CD14-positive monocyte (primary cell): ENCODE results near the gene APCDD1L. TPM values are rescaled to one million over a fixed set of nuclear protein-coding genes. Genes with fewer than 3 reads are reported as not detected.

Experiments used
- DNase-seq, 3 donors: peaks; one replicate each; pipeline ENCODE4 v3.0.0-alpha.2; 2011 to 2022
- H2AFZ ChIP-seq: 2 replicates; pipeline ENCODE4 v1.6.0; 2012; ENCODE audit warnings: mild to moderate bottlenecking, low read depth, low read length, inconsistent platforms; ENCODE audit not compliant: insufficient read depth, poor library complexity, severe bottlenecking
- H3K27ac ChIP-seq, 2 donors: 1 replicate in 1 of 2; 2 replicates in 1 of 2; pipeline ENCODE4 v1.5.1; 2012 to 2013; ENCODE audit warnings: low read length in 2 of 2, control low read depth in 1 of 2, inconsistent platforms in 1 of 2, low read depth in 1 of 2, mild to moderate bottlenecking in 1 of 2
- H3K27me3 ChIP-seq, 2 donors: one replicate each; pipeline versions ENCODE4 v1.6.0 to v1.6.1; 2011 to 2013; ENCODE audit warnings: low read length in 2 of 2; ENCODE audit not compliant: control insufficient read depth in 2 of 2, insufficient read depth in 2 of 2
- H3K36me3 ChIP-seq, 2 donors: replicated peaks in 1 of 2; 1 replicate in 1 of 2; 2 replicates in 1 of 2; pipeline versions ENCODE4 v1.5.1 to v1.6.1; 2012 to 2013; ENCODE audit warnings: low read length in 2 of 2, control low read depth in 1 of 2, inconsistent platforms in 1 of 2, mild to moderate bottlenecking in 1 of 2; ENCODE audit not compliant: insufficient read depth in 2 of 2, control insufficient read depth in 1 of 2
- H3K4me1 ChIP-seq, 2 donors: 1 replicate in 1 of 2; 2 replicates in 1 of 2; pipeline versions ENCODE4 v1.5.1 to v1.6.1; 2012 to 2013; ENCODE audit warnings: low read length in 2 of 2, control low read depth in 1 of 2, inconsistent platforms in 1 of 2, mild to moderate bottlenecking in 1 of 2, moderate library complexity in 1 of 2; ENCODE audit not compliant: insufficient read depth in 2 of 2, control insufficient read depth in 1 of 2
- H3K4me2 ChIP-seq: replicated peaks from 2 replicates; pipeline ENCODE3; 2012; ENCODE audit warnings: low read length, moderate library complexity, mild to moderate bottlenecking; ENCODE audit not compliant: poor library complexity, severe bottlenecking; ENCODE audit errors: extremely low read depth
- H3K4me3 ChIP-seq, 3 experiments: fragments of 200-600 bp in 1 of 3; sonication (generic) in 1 of 3; replicated peaks in 1 of 3; 1 replicate in 2 of 3; 2 replicates in 1 of 3; pipeline ENCODE4 v1.5.1; 2011 to 2013; ENCODE audit warnings: low read length in 3 of 3, mild to moderate bottlenecking in 3 of 3, control low read depth in 2 of 3, low read depth in 2 of 3, inconsistent platforms in 1 of 3, moderate library complexity in 1 of 3
- H3K79me2 ChIP-seq: 2 replicates; pipeline ENCODE4 v1.6.0; 2012; ENCODE audit warnings: mild to moderate bottlenecking, control low read depth, inconsistent platforms, low read length, moderate library complexity; ENCODE audit not compliant: insufficient read depth
- H3K9ac ChIP-seq: 2 replicates; pipeline ENCODE4 v1.6.0; 2017; ENCODE audit warnings: low read length, mild to moderate bottlenecking; ENCODE audit not compliant: insufficient read depth, poor library complexity, severe bottlenecking
- H3K9me3 ChIP-seq, 2 donors: replicated peaks in 1 of 2; 1 replicate in 1 of 2; 2 replicates in 1 of 2; pipeline versions ENCODE4 v1.5.1 to v1.6.1; 2012 to 2013; ENCODE audit warnings: low read length in 2 of 2, control low read depth in 1 of 2; ENCODE audit not compliant: control insufficient read depth in 1 of 2, insufficient read depth in 1 of 2
- H4K20me1 ChIP-seq: 2 replicates; pipeline ENCODE4 v1.6.0; 2012; ENCODE audit warnings: mild to moderate bottlenecking, low read length, control low read depth, moderate library complexity; ENCODE audit not compliant: insufficient read depth
- H3K27ac Mint-ChIP-seq, 7 donors: one replicate each; pipeline ENCODE4 v1.8.0; 2020; ENCODE audit warnings: mild to moderate bottlenecking in 7 of 7, mixed read lengths in 7 of 7, moderate library complexity in 6 of 7, inconsistent platforms in 2 of 7
- H3K27me3 Mint-ChIP-seq, 3 donors: one replicate each; pipeline ENCODE4 v1.8.0; 2021 to 2022; ENCODE audit warnings: low read depth in 3 of 3, mild to moderate bottlenecking in 3 of 3, mixed read lengths in 3 of 3, moderate library complexity in 3 of 3, inconsistent platforms in 1 of 3
- H3K36me3 Mint-ChIP-seq, 2 donors: one replicate each; pipeline ENCODE4 v1.8.0; 2020; ENCODE audit warnings: mixed read lengths in 2 of 2, inconsistent platforms in 1 of 2, mild to moderate bottlenecking in 1 of 2
- H3K4me1 Mint-ChIP-seq: one replicate; pipeline ENCODE4 v1.8.0; 2020; ENCODE audit warnings: mild to moderate bottlenecking, mixed read lengths
- H3K4me3 Mint-ChIP-seq, 2 donors: one replicate each; pipeline ENCODE4 v1.8.0; 2020; ENCODE audit warnings: mild to moderate bottlenecking in 2 of 2, mixed read lengths in 2 of 2, moderate library complexity in 1 of 2
- H3K9me3 Mint-ChIP-seq, 7 donors: one replicate each; pipeline ENCODE4 v1.8.0; 2020 to 2022; ENCODE audit warnings: mixed read lengths in 7 of 7, mild to moderate bottlenecking in 6 of 7, moderate library complexity in 6 of 7, inconsistent platforms in 2 of 7
- WGBS: methylation state at CpG from one replicate; pipeline ENCODE4 v1.1.5; 2013; ENCODE audit warnings: missing lambda C conversion rate; ENCODE audit not compliant: insufficient coverage; 5-methylcytosine and 5-hydroxymethylcytosine counted together
- intact Hi-C, 2 donors: fragments of 100-400 bp; cut with micrococcal nuclease; formaldehyde crosslinking; loops; one replicate each; pipeline versions ENCODE4 v1.15.0 to v1.15.1; 2023
- polyA plus RNA-seq, 3 donors: library from polyadenylated mRNA; depleted of rRNA in 1 of 3; unstranded in 2 of 3; stranded (reverse) in 1 of 3; fragments of 300-500 nt in 2 of 3; fragments of >200 nt in 1 of 3; fragmentation: Illumina TruSeq in 2 of 3; gene quantifications; 1 replicate in 2 of 3; 2 replicates in 1 of 3; pipeline ENCODE4 v1.2.3, GENCODE V29; 2012 to 2021
- TF ChIP-seq, protein P1 (sequence below): fragments of 200-600 bp; IDR thresholded peaks from one replicate; pipeline ENCODE4 v1.8.0; 2022; ENCODE audit warnings: antibody characterized with exemption, mild to moderate bottlenecking

APCDD1L gene
- polyA plus RNA-seq, 3 donors: not detected

DNA sequence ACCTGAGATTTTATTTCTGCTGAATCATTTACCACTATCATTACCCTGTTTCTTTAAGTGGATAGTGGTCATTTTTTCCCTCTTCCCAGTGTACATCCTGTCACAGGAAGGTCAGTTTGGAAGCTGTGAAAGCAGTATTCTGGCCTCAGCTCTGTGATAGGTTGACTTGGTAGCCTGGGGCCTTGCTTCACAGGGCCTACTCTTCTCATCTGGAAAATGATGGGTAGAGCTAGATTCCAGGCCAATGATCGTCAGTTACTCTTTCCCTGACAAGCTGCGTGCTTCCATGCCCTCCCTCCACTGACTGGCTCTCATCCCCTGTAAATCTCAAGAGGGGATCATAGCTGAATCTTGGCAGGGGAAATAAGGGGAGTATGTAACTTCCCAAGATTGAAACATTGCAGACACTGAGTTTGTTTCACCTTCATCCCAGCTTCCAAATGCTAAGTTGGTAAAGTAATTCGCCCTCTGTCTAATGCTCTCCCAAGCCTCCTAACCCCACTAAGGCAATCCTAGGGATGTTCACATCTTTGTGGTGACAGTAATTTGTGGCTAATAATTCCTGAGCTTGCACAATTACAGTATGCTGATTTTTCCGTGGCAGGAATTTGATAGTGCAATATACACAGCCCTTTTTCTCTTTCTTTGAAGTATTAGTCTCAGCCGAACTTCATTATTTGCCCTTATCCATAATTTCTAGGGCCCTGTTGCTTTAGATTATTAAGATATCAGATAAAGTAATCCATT lies 75.0 kb downstream of the APCDD1L start:
- no peak overlapping the region for H3K4me3 ChIP-seq
- H3K9ac ChIP-seq: no peak overlapping the region
- Mint-ChIP-seq H3K27ac (no peak overlapping the region), H3K4me1 (no peaks in the 10 kb centered on the region), H3K4me3 (no peak overlapping the region), H3K27me3 (no peaks in the 10 kb centered on the region), H3K36me3 (peaks cover 66 to 78% of the 10 kb centered on the region in 2 donors), H3K9me3 (no peaks in the 10 kb centered on the region)
- no peak overlapping the region for H2AFZ ChIP-seq
- H3K36me3 ChIP-seq: peaks cover 47 to 93% of the 10 kb centered on the region in 2 donors
- H3K4me1 ChIP-seq: no peaks in the 10 kb centered on the region
- intact Hi-C loops: loop anchor here in 1 of 2 donors (10.0 kb wide), 1 partner anchor 205 kb away; no protein-coding TSS in a partner anchor
- TF ChIP-seq, protein P1, sequence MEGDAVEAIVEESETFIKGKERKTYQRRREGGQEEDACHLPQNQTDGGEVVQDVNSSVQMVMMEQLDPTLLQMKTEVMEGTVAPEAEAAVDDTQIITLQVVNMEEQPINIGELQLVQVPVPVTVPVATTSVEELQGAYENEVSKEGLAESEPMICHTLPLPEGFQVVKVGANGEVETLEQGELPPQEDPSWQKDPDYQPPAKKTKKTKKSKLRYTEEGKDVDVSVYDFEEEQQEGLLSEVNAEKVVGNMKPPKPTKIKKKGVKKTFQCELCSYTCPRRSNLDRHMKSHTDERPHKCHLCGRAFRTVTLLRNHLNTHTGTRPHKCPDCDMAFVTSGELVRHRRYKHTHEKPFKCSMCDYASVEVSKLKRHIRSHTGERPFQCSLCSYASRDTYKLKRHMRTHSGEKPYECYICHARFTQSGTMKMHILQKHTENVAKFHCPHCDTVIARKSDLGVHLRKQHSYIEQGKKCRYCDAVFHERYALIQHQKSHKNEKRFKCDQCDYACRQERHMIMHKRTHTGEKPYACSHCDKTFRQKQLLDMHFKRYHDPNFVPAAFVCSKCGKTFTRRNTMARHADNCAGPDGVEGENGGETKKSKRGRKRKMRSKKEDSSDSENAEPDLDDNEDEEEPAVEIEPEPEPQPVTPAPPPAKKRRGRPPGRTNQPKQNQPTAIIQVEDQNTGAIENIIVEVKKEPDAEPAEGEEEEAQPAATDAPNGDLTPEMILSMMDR: no peak
- WGBS: no CpG with 5 or more reads among the region's 5 CpGs
- no peak for DNase-seq
- H3K9me3 ChIP-seq: no peaks in the 10 kb centered on the region
- peaks cover 26% of the 10 kb centered on the region for H3K79me2 ChIP-seq
- no peak overlapping the region for H3K4me2 ChIP-seq
- H4K20me1 ChIP-seq: peaks cover 57% of the 10 kb centered on the region
- H3K27me3 ChIP-seq: no peaks in the 10 kb centered on the region
- H3K27ac ChIP-seq: no peak overlapping the region

DNA sequence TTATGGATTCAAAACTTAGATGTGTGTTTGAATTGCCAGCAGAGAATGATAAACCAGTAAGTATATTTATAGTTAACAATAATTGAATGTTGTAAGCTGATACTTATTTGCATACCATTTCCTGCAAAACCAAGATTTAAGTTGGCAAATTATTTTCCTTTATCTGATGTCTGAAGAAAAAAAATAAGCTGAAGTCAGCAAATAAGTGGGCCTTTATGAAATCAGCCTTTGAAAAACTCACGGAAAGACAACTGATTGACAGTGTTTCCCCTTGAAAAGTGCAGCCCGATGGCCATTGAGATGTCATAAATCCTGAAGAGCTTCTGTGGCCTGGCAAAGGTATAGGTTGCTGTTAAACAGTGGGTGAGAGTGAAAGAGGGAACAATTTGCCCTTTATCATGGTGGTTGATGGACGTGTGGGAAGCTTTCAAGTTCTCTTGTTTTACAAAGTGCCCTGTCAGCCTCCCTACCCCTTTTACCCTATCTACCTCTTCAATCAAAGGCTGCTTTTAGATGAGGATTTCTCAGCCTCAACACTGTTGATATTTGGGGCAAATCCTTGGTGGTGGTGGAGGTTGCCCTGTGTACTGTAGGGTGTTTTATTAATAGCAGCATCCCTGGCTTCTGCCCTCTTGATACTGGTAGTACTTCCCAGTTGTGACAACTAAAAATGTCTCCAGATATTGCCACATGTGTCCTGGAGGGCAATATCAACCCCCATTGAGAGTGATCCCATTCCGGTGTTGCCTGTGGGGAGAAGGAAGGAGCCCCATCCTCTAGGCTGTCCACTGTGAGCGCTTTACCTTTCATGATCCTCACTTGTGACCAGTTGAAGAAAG lies 76.0 kb downstream of the APCDD1L start:
- no peaks in the 10 kb centered on the region for H3K9me3 ChIP-seq
- H3K79me2 ChIP-seq: peaks cover 33% of the 10 kb centered on the region
- no peak overlapping the region for H3K9ac ChIP-seq
- peaks cover 64% of the 10 kb centered on the region for H4K20me1 ChIP-seq
- Mint-ChIP-seq H3K9me3 (no peaks in the 10 kb centered on the region), H3K36me3 (peaks cover 62 to 78% of the 10 kb centered on the region in 2 donors), H3K27me3 (no peaks in the 10 kb centered on the region), H3K4me3 (no peak overlapping the region), H3K27ac (peak overlapping the region in 3 of 7 donors; percentile 20 to 32 (median 28)), H3K4me1 (no peaks in the 10 kb centered on the region)
- no peak for DNase-seq
- WGBS: 86% methylated on average over 2 of the region's 5 CpGs
- intact Hi-C loops: no loop called here
- TF ChIP-seq, protein P1: no peak
- H3K27ac ChIP-seq: no peak overlapping the region
- no peaks in the 10 kb centered on the region for H3K27me3 ChIP-seq
- H2AFZ ChIP-seq: no peak overlapping the region
- H3K4me1 ChIP-seq: no peaks in the 10 kb centered on the region
- H3K4me3 ChIP-seq: no peak overlapping the region
- H3K36me3 ChIP-seq: peaks cover 37 to 92% of the 10 kb centered on the region in 2 donors
- H3K4me2 ChIP-seq: no peak overlapping the region
